ENCODE data around the gene NUP107. TPM values are rescaled to one million over a fixed set of nuclear protein-coding genes. Genes with fewer than 3 reads are reported as not detected.

NUP107 gene
- total RNA-seq, 2 experiments from 2014 or later = 37.2 to 38.7 TPM

GRCh38 chr12:68793975-68794652 is 107.3 kb downstream of the NUP107 start:
- no peak overlapping the region for H3K4me3 ChIP-seq (ENCODE audit: low read length)
- no peak overlapping the region for H3K27ac ChIP-seq (ENCODE audit: low read depth in 1 of 2, low read length in 2 of 2)
- no peaks in the 10 kb centered on the region for H3K36me3 ChIP-seq (ENCODE audit: insufficient read depth, low read length)
- TF ChIP-seq CTCF (IDR thresholded peaks at IDR 0.05) = no peak
- Mint-ChIP-seq H3K9me3 (no peaks in the 10 kb centered on the region), H3K4me1 (ENCODE audit: low read depth) (no peaks in the 10 kb centered on the region), H3K27me3 (no peaks in the 10 kb centered on the region), H3K4me3 (no peak overlapping the region), H3K27ac (no peak overlapping the region), H3K36me3 (ENCODE audit: low read depth) (no peaks in the 10 kb centered on the region)
- CTCF ChIA-PET = no interaction called here
- ATAC-seq (ENCODE audit: poor library complexity) (no peak), DNase-seq (no peak)
- no peaks in the 10 kb centered on the region for H3K4me1 ChIP-seq (ENCODE audit: insufficient read depth, low read length)
- POLR2A ChIA-PET = interaction anchor here (0.7 to 1.4 kb wide), 2 partner anchors 13 to 15 kb away, joined by 3 to 7 read pairs; no protein-coding TSS in a partner anchor
- intact Hi-C loops (cut with DNase I, micrococcal nuclease) = no loop called here
- H3K27me3 ChIP-seq (ENCODE audit: control insufficient read depth in 1 of 2, insufficient read depth in 2 of 2, low read length in 2 of 2) = no peaks in the 10 kb centered on the region
- H3K9me3 ChIP-seq (ENCODE audit: control insufficient read depth in 1 of 2, insufficient read depth in 1 of 2, low read length in 2 of 2) = no peaks in the 10 kb centered on the region

DNA sequence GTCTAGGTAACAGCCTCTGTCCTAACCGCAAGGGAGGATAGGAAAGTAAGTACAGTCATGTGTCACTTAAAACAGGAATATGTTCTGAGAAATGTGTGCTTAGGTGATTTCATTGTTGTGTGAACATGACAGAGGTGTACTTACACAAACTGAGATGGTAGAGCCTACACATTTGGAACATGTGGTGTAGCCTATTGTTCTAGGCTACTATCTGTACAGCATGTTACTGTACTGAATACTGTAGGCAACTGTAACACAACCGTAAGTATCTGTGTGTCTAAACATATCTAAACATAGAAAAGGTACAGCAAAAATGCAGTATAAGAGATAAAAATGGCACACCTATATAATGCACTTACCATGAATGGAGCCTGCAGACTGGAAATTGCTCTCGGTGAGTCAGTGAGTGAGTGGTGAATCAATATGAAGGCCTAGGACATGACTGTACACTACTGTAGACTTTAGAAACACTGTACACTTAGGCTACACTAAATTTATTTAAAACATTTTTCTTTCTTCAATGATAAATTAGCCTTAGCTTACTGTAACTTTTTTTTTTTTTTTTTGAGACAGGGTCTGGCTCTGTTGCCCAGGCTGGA is 108.0 kb downstream of the NUP107 start:
- Histone ChIP-seq H3K36me3 (ENCODE audit: insufficient read depth, low read length) (no peaks in the 10 kb centered on the region), H3K9me3 (ENCODE audit: control insufficient read depth in 1 of 2, insufficient read depth in 1 of 2, low read length in 2 of 2) (no peaks in the 10 kb centered on the region), H3K4me1 (ENCODE audit: insufficient read depth, low read length) (no peaks in the 10 kb centered on the region), H3K27me3 (ENCODE audit: control insufficient read depth in 1 of 2, insufficient read depth in 2 of 2, low read length in 2 of 2) (no peaks in the 10 kb centered on the region), H3K27ac (ENCODE audit: low read depth in 1 of 2, low read length in 2 of 2) (no peak overlapping the region), H3K4me3 (ENCODE audit: low read length) (no peak overlapping the region)
- no peak overlapping the region for H3K4me3 Mint-ChIP-seq
- H3K9me3 Mint-ChIP-seq = no peaks in the 10 kb centered on the region
- H3K27ac Mint-ChIP-seq = no peak overlapping the region
- TF ChIP-seq CTCF (IDR thresholded peaks at IDR 0.05) = no peak
- DNase-seq (no peak), ATAC-seq (ENCODE audit: poor library complexity) (no peak)
- no peaks in the 10 kb centered on the region for H3K27me3 Mint-ChIP-seq
- POLR2A ChIA-PET = interaction anchor here (0.7 kb wide), 1 partner anchor 14 kb away, joined by 3 read pairs; no protein-coding TSS in a partner anchor
- CTCF ChIA-PET = no interaction called here
- H3K36me3 Mint-ChIP-seq (ENCODE audit: low read depth) = no peaks in the 10 kb centered on the region
- no peaks in the 10 kb centered on the region for H3K4me1 Mint-ChIP-seq (ENCODE audit: low read depth)
- intact Hi-C loops (cut with DNase I, micrococcal nuclease) = no loop called here

Other genes with a start within 250 kb of the NUP107 start
- 100 to 1,000 TPM; 256 to 261 TPM for gene RAP1B, start 76.1 kb upstream of the NUP107 start, total RNA-seq
- gene SLC35E3, start 59.2 kb downstream of the NUP107 start, total RNA-seq = 1 to 10 TPM; 3.5 to 6.1 TPM
- 10 to 100 TPM; 90.8 TPM for gene MDM2, start 121.2 kb downstream of the NUP107 start, total RNA-seq
- 1 to 10 TPM; 1.9 to 2.2 TPM for gene CPM, start 246.2 kb downstream of the NUP107 start, total RNA-seq

All from CD4-positive, alpha-beta T cell (primary cell).